ENCODE results near the gene KCTD18.

GRCh38 chr2:200463452-200463851 is 46.4 kb downstream of the KCTD18 start:
- TF ChIP-seq POLR2A (IDR thresholded peaks at IDR 0.05; ENCODE audit: low read length) (no peak), GATA1 (IDR thresholded peaks at IDR 0.05; ENCODE audit: low read depth, low read length) (no peak)

Measured in erythroblast (primary cell).